IMR-90 (cell line): ENCODE measurements around the gene MPP1. TPM values are rescaled to one million over a fixed set of nuclear protein-coding genes. Genes with fewer than 3 reads are reported as not detected.

Source experiments
- ATAC-seq: fragments of 200-7000 bp; cut with Tn5 transposase; 2 replicates; pipeline ENCODE4 v1.9.1; 2020; ENCODE audit warnings: low read depth, mild to moderate bottlenecking, moderate library complexity
- BruUV-seq: library from RNA; stranded (reverse); fragments of 400-500 nt; replicated peaks from 2 replicates; lab custom pipeline; 2021; lab: Mats Ljungman, UMichigan
- CTCF ChIA-PET: fragments of 300-600 bp; formaldehyde crosslinking; extraction: SDS; loops from one replicate; lab custom pipeline; 2021; ENCODE audit warnings: antibody characterized with exemption; lab: Yijun Ruan, JAX
- POLR2A ChIA-PET: fragments of 300-600 bp; sonication (Branson Sonifier 250); formaldehyde crosslinking; loops from one replicate; lab custom pipeline; 2022; ENCODE audit warnings: antibody characterized with exemption; ENCODE audit not compliant: unreplicated experiment; lab: Charles Lee
- DNase-seq: peaks from one replicate; pipeline ENCODE4 v3.0.0; 2013
- H2AFZ ChIP-seq: replicated peaks from 2 replicates; pipeline ENCODE3; 2013; ENCODE audit warnings: low read length, mild to moderate bottlenecking; ENCODE audit not compliant: poor library complexity
- H2AK5ac ChIP-seq: 2 replicates; pipeline ENCODE4 v1.6.1; 2013; ENCODE audit warnings: low read depth, low read length, inconsistent platforms
- H2AK9ac ChIP-seq: replicated peaks from 2 replicates; pipeline ENCODE3; 2013; ENCODE audit warnings: mild to moderate bottlenecking, low read depth, low read length, moderate library complexity; ENCODE audit not compliant: poor library complexity
- H2BK120ac ChIP-seq: 2 replicates; pipeline ENCODE4 v1.6.1; 2013; ENCODE audit warnings: low read depth, low read length, inconsistent platforms
- H2BK15ac ChIP-seq: 3 replicates; pipeline ENCODE4 v1.6.1; 2013; ENCODE audit warnings: low read depth, low read length, inconsistent platforms
- H2BK20ac ChIP-seq: 2 replicates; pipeline ENCODE4 v1.6.1; 2013; ENCODE audit warnings: low read depth, mild to moderate bottlenecking, inconsistent platforms, low read length, moderate library complexity
- H2BK5ac ChIP-seq: 2 replicates; pipeline ENCODE4 v1.6.1; 2013; ENCODE audit warnings: mild to moderate bottlenecking, low read depth, low read length, inconsistent platforms; ENCODE audit not compliant: poor library complexity, severe bottlenecking
- H3K14ac ChIP-seq: replicated peaks from 2 replicates; pipeline ENCODE4 v1.6.1; 2013; ENCODE audit warnings: low read depth, low read length, inconsistent platforms
- H3K18ac ChIP-seq: 2 replicates; pipeline ENCODE4 v1.6.1; 2013; ENCODE audit warnings: low read depth, low read length, control low read depth
- H3K23ac ChIP-seq: 2 replicates; pipeline ENCODE4 v1.6.1; 2013; ENCODE audit warnings: low read depth, low read length, inconsistent platforms
- H3K27ac ChIP-seq: 2 replicates; pipeline ENCODE4 v1.5.1; 2013; ENCODE audit warnings: mild to moderate bottlenecking, control low read depth, low read length; ENCODE audit not compliant: insufficient read depth
- H3K27me3 ChIP-seq: 2 replicates; pipeline ENCODE4 v1.6.1; 2013; ENCODE audit warnings: low read length; ENCODE audit not compliant: control insufficient read depth, insufficient read depth
- H3K36me3 ChIP-seq: 2 replicates; pipeline ENCODE4 v1.6.1; 2013; ENCODE audit warnings: low read length, mixed read lengths; ENCODE audit not compliant: control insufficient read depth, insufficient read depth
- H3K4ac ChIP-seq: 2 replicates; pipeline ENCODE4 v1.6.1; 2013; ENCODE audit warnings: low read depth, low read length, inconsistent platforms
- H3K4me1 ChIP-seq: 2 replicates; pipeline ENCODE4 v1.6.1; 2013; ENCODE audit warnings: low read length, mixed read lengths; ENCODE audit not compliant: control insufficient read depth, insufficient read depth
- H3K4me2 ChIP-seq: 2 replicates; pipeline ENCODE4 v1.6.1; 2013; ENCODE audit warnings: low read depth, mild to moderate bottlenecking, control low read depth, low read length, moderate library complexity
- H3K4me3 ChIP-seq: 2 replicates; pipeline ENCODE4 v1.5.1; 2013; ENCODE audit warnings: low read depth, mild to moderate bottlenecking, control low read depth, low read length, moderate library complexity; ENCODE audit not compliant: insufficient read depth
- H3K56ac ChIP-seq: 2 replicates; pipeline ENCODE4 v1.6.1; 2013; ENCODE audit warnings: low read length, inconsistent platforms; ENCODE audit not compliant: insufficient read depth; ENCODE audit errors: extremely low read depth
- H3K79me1 ChIP-seq, 2 experiments: 2 replicates each; pipeline ENCODE4 v1.6.1; 2013; ENCODE audit warnings: low read length in 2 of 2, inconsistent platforms in 1 of 2, low read depth in 1 of 2
- H3K9ac ChIP-seq: 2 replicates; pipeline ENCODE4 v1.6.1; 2013; ENCODE audit warnings: low read depth, low read length, control low read depth
- H3K9me1 ChIP-seq: 2 replicates; pipeline ENCODE4 v1.6.1; 2013; ENCODE audit warnings: low read length, inconsistent platforms; ENCODE audit not compliant: insufficient read depth
- H3K9me3 ChIP-seq: 2 replicates; pipeline ENCODE4 v1.6.1; 2013; ENCODE audit warnings: low read length; ENCODE audit not compliant: control insufficient read depth, insufficient read depth
- H4K20me1 ChIP-seq: 2 replicates; pipeline ENCODE4 v1.6.1; 2013; ENCODE audit warnings: low read length, inconsistent platforms; ENCODE audit not compliant: insufficient read depth
- H4K5ac ChIP-seq: 2 replicates; pipeline ENCODE4 v1.6.1; 2013; ENCODE audit warnings: mild to moderate bottlenecking, low read depth, low read length, control low read depth
- H4K8ac ChIP-seq, 2 experiments: 2 replicates each; pipeline ENCODE4 v1.6.1; 2013; ENCODE audit warnings: low read depth in 2 of 2, low read length in 2 of 2, control low read depth in 1 of 2, inconsistent platforms in 1 of 2
- H4K91ac ChIP-seq: 2 replicates; pipeline ENCODE4 v1.6.1; 2013; ENCODE audit warnings: low read depth, low read length, inconsistent platforms; ENCODE audit not compliant: insufficient read depth
- FOS ChIP-seq: fragments of 150-350 bp; IDR thresholded peaks from 2 replicates; pipeline ENCODE4 v1.6.1; 2016; ENCODE audit warnings: low read depth, low read length
- MAFK ChIP-seq: IDR thresholded peaks from 2 replicates; pipeline ENCODE4 v1.6.1; 2012; ENCODE audit warnings: low read depth, low read length, improper control_type of control experiment
- NFE2L2 ChIP-seq: fragments of 150-350 bp; IDR thresholded peaks from 2 replicates; pipeline ENCODE4 v1.6.1; 2016; ENCODE audit warnings: low read depth, mild to moderate bottlenecking, low read length
- RAD21 ChIP-seq: IDR thresholded peaks from 2 replicates; pipeline ENCODE4 v1.6.1; 2012; ENCODE audit warnings: low read length, improper control_type of control experiment
- WGBS, 2 experiments: methylation state at CpG; one replicate each; pipeline versions ENCODE4 v1.1.5 to v1.1.7; 2013; ENCODE audit warnings: missing lambda C conversion rate in 2 of 2; ENCODE audit not compliant: insufficient read length in 1 of 2; ENCODE audit errors: extremely low coverage in 2 of 2; 5-methylcytosine and 5-hydroxymethylcytosine counted together
- dilution Hi-C: fragments of 300-500 bp; cut with HindIII; formaldehyde crosslinking; loops from one replicate; pipeline ENCODE4 v1.14.3; 2018; ENCODE audit warnings: low sequenced_read_pairs; ENCODE audit not compliant: unreplicated experiment
- in situ Hi-C: fragments of 300-500 bp; cut with MboI; formaldehyde crosslinking; loops from 3 replicates; pipeline ENCODE4 v1.14.3; 2019; ENCODE audit warnings: low sequenced_read_pairs, inconsistent platforms, mixed read lengths
- intact Hi-C: fragments of 100-400 bp; cut with micrococcal nuclease; formaldehyde crosslinking; loops from 2 replicates; pipeline ENCODE4 v1.10.0; 2022
- polyA plus RNA-seq, 3 experiments: library from polyadenylated mRNA; depleted of rRNA; stranded (reverse); fragments of >200 nt; gene quantifications; 2 replicates each; pipeline ENCODE4 v1.2.3, GENCODE V29; 2012; ENCODE audit warnings: low replicate concordance in 1 of 3
- total RNA-seq: library from RNA; depleted of rRNA; stranded (reverse); fragments of >200 nt; gene quantifications from 2 replicates; pipeline ENCODE4 v1.2.3, GENCODE V29; 2012

Gene MPP1
- total and polyA plus RNA-seq, 2 of the 4 experiments (the other 2 are of a cell fraction) = 35.2 to 43.0 TPM

DNA sequence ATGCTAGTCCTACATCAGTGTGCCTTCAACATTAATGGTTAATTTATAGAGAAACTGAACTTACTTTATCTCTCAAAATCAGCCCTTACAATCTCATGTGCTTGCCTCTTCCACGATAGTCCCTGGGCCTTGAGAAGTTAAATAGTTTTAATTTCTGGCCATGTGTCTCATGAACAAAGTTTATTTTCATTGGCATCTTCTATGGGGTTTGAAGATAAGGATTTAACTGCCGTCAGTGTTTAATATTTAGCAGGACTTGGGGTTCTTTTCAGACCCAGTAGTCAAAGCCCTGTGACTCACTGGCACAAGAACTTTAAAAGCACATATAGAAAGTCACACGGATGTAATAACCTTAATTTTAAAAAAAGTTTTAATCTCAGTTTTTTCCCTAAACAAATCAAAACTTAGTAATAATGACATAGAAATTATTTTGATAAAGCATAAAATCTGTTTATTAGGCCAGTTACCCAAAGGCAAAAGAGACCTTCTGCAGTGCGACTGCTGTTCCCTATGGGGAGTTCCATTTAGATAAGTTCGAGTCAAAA lies 10.1 kb upstream of the MPP1 start:
- H4K5ac ChIP-seq = no peak overlapping the region; the same call in 1 of the 2 replicates
- no peaks in the 10 kb centered on the region for H3K36me3 ChIP-seq
- BruUV-seq = no TSS peak
- H3K14ac ChIP-seq = no peak overlapping the region
- H3K4me1 ChIP-seq = peaks cover 1% of the 10 kb centered on the region; the same call in 1 of the 2 replicates
- 0 out of 2 replicates have a peak, but pooled peaks cover 1% of the 10 kb centered on the region for H3K27me3 ChIP-seq
- dilution Hi-C loops (no loop called here), intact Hi-C loops (no loop called here), in situ Hi-C loops (no loop called here)
- peak; percentile 77 for ATAC-seq
- no peak overlapping the region for H3K4me3 ChIP-seq
- peak; percentile 86 for DNase-seq
- 0 out of 2 replicates have a peak overlapping the region, but pooled peaks have one; percentile 26 for H2BK20ac ChIP-seq
- no peak overlapping the region; the same call in 1 of the 2 replicates for H2BK120ac ChIP-seq
- no peak overlapping the region for H3K56ac ChIP-seq
- no peak overlapping the region for H2BK15ac ChIP-seq
- no peak overlapping the region; the same call in 1 of the 2 replicates for H3K27ac ChIP-seq
- POLR2A ChIA-PET = no interaction called here
- H4K20me1 ChIP-seq = no peaks in the 10 kb centered on the region
- H3K4me2 ChIP-seq = peak overlapping the region; percentile 50; the same call in 1 of the 2 replicates
- no peak overlapping the region for H3K18ac ChIP-seq
- no peak overlapping the region for H3K4ac ChIP-seq
- no peak for TF ChIP-seq NFE2L2
- TF ChIP-seq RAD21 = no peak
- no peak for TF ChIP-seq MAFK
- 0 out of 2 replicates have a peak, but pooled peaks have one; percentile 22 for TF ChIP-seq FOS
- H4K91ac ChIP-seq = no peak overlapping the region
- H3K9ac ChIP-seq = no peak overlapping the region
- H3K23ac ChIP-seq = no peak overlapping the region
- no CpG with 5 or more reads among the region's 5 CpGs for WGBS, 2 experiments
- no peak overlapping the region for H2AFZ ChIP-seq
- no peak overlapping the region for H4K8ac ChIP-seq
- no peak overlapping the region for H2AK5ac ChIP-seq
- CTCF ChIA-PET = interaction anchor here (1.0 kb wide), 1 partner anchor 10 kb away, joined by 3 read pairs; the partner anchor contains the start of gene MPP1
- H3K9me1 ChIP-seq = no peaks in the 10 kb centered on the region
- no peaks in the 10 kb centered on the region for H3K79me1 ChIP-seq
- peak overlapping the region; percentile 76 for H2BK5ac ChIP-seq
- no peaks in the 10 kb centered on the region for H3K9me3 ChIP-seq
- H2AK9ac ChIP-seq = no peak overlapping the region
